Urinary bladder (tissue), 4 donors: ENCODE measurements around the gene SPATA3. TPM values are rescaled to one million over a fixed set of nuclear protein-coding genes. Genes with fewer than 3 reads are reported as not detected.
A peak's percentile ranks its signal among the peaks of the same experiment; 100 is the strongest.

Source experiments
- DNase-seq: peaks from one replicate; pipeline ENCODE4 v3.0.0-alpha.2; 2015; ENCODE audit errors: extremely low spot score
- H3K27ac ChIP-seq: one replicate; pipeline ENCODE4 v1.5.1; 2013; ENCODE audit warnings: low read depth, mild to moderate bottlenecking, moderate library complexity
- H3K36me3 ChIP-seq: one replicate; pipeline ENCODE4 v1.6.1; 2013; ENCODE audit warnings: mild to moderate bottlenecking, moderate library complexity; ENCODE audit not compliant: insufficient read depth
- H3K4me1 ChIP-seq: one replicate; pipeline ENCODE4 v1.6.1; 2013; ENCODE audit warnings: mild to moderate bottlenecking, moderate library complexity; ENCODE audit not compliant: insufficient read depth
- H3K4me3 ChIP-seq: one replicate; pipeline ENCODE4 v1.5.1; 2013; ENCODE audit warnings: low read depth, low read length
- WGBS: extraction: QIAGEN DNeasy Blood & Tissue Kit; methylation state at CpG from one replicate; pipeline ENCODE4 v1.1.7; 2013; 5-methylcytosine and 5-hydroxymethylcytosine counted together
- polyA plus RNA-seq: library from polyadenylated mRNA; stranded (reverse); fragments of 200-250 nt; gene quantifications from one replicate; pipeline ENCODE4 v1.2.3, GENCODE V29; 2013
- total RNA-seq: library from RNA; depleted of rRNA; stranded (reverse); fragments of >200 nt; gene quantifications from one replicate; pipeline ENCODE4 v1.2.3, GENCODE V29; 2014
- donor health status: healthy with polysubstance abuse.
- donor health status: healthy.

SPATA3 gene
- total and polyA plus RNA-seq, 2 donors: not detected

- WGBS: 86% methylated on average over 12 of the region's 12 CpGs
These were observed 53.5 kb downstream of the SPATA3 start for GRCh38 chr2:231049286-231050017.

GRCh38 chr2:231050018-231050901 is 54.3 kb downstream of the SPATA3 start:
- no peaks in the 10 kb centered on the region for H3K4me1 ChIP-seq
- no peak overlapping the region for H3K4me3 ChIP-seq
- no peaks in the 10 kb centered on the region for H3K36me3 ChIP-seq
- H3K27ac ChIP-seq: no peak overlapping the region
- DNase-seq: no peak
- WGBS: 50% methylated on average over 9 of the region's 9 CpGs

More at GRCh38 chr2:231049286-231050017, 53.5 kb downstream of the SPATA3 start:
- H3K4me1 ChIP-seq: no peaks in the 10 kb centered on the region
- H3K4me3 ChIP-seq: no peak overlapping the region
- no peaks in the 10 kb centered on the region for H3K36me3 ChIP-seq
- no peak for DNase-seq
- no peak overlapping the region for H3K27ac ChIP-seq

- Histone ChIP-seq H3K36me3 (no peaks in the 10 kb centered on the region), H3K4me3 (no peak overlapping the region), H3K4me1 (no peaks in the 10 kb centered on the region), H3K27ac (no peak overlapping the region)
- 82% methylated on average over 5 of the region's 5 CpGs for WGBS
- DNase-seq: no peak
These were observed 55.2 kb downstream of the SPATA3 start for GRCh38 chr2:231051116-231051515.

- no peak for DNase-seq
- Histone ChIP-seq H3K4me1 (no peaks in the 10 kb centered on the region), H3K27ac (no peak overlapping the region), H3K36me3 (no peaks in the 10 kb centered on the region), H3K4me3 (peak overlapping the region; percentile 55)
- WGBS: 7% methylated on average over 62 of the region's 62 CpGs
These were observed 56.9 kb downstream of the SPATA3 start for GRCh38 chr2:231052494-231053451.

GRCh38 chr2:231053846-231054245 is 57.9 kb downstream of the SPATA3 start:
- DNase-seq: no peak
- Histone ChIP-seq H3K27ac (no peak overlapping the region), H3K36me3 (no peaks in the 10 kb centered on the region), H3K4me3 (no peak overlapping the region), H3K4me1 (no peaks in the 10 kb centered on the region)
- 79% methylated on average over 6 of the region's 6 CpGs for WGBS

GRCh38 chr2:231056453-231057416 is 60.8 kb downstream of the SPATA3 start, which contains the start of gene PSMD1:
Gene PSMD1, plus strand, starts transcription at chr2:231056867. Its CDS starts 159 bp downstream, at chr2:231057026.
- Histone ChIP-seq H3K36me3 (peaks cover 2% of the 10 kb centered on the region), H3K4me1 (no peaks in the 10 kb centered on the region), H3K4me3 (peak within 1 kb of the TSS; percentile 97), H3K27ac (peak within 1 kb of the TSS; percentile 91)
- under 1% methylated on average over 73 of the region's 73 CpGs for WGBS
- peak; percentile 82 for DNase-seq

GRCh38 chr2:231057590-231057989 is 61.7 kb downstream of the SPATA3 start:
- H3K27ac ChIP-seq: no peak overlapping the region
- no peak for DNase-seq
- no peaks in the 10 kb centered on the region for H3K4me1 ChIP-seq
- peak overlapping the region; percentile 97 for H3K4me3 ChIP-seq
- peaks cover 2% of the 10 kb centered on the region for H3K36me3 ChIP-seq
- WGBS: 4% methylated on average over 10 of the region's 10 CpGs

Other genes starting within 250 kb of the SPATA3 start
- gene ITM2C, start 131.2 kb upstream of the SPATA3 start, total RNA-seq: 174 TPM
- 230 TPM for gene ITM2C, start 131.2 kb upstream of the SPATA3 start, polyA plus RNA-seq
- 0.05 TPM for gene GPR55, start 70.9 kb upstream of the SPATA3 start, total RNA-seq
- 0.22 TPM for gene GPR55, start 70.9 kb upstream of the SPATA3 start, polyA plus RNA-seq
- 3.7 TPM for gene C2orf72, start 41.4 kb downstream of the SPATA3 start, total RNA-seq
- gene C2orf72, start 41.4 kb downstream of the SPATA3 start, polyA plus RNA-seq: 0.91 TPM
- 81.7 TPM for gene PSMD1, start 60.7 kb downstream of the SPATA3 start, total RNA-seq
- 43.9 TPM for gene PSMD1, start 60.7 kb downstream of the SPATA3 start, polyA plus RNA-seq
- gene HTR2B, start 128.9 kb downstream of the SPATA3 start, total RNA-seq: 3.0 TPM
- gene HTR2B, start 128.9 kb downstream of the SPATA3 start, polyA plus RNA-seq: 0.81 TPM
- 25.9 TPM for gene ARMC9, start 202.5 kb downstream of the SPATA3 start, total RNA-seq
- gene ARMC9, start 202.5 kb downstream of the SPATA3 start, polyA plus RNA-seq: 13.5 TPM